Measurements from ENCODE around the gene RIN3. TPM values are rescaled to one million over a fixed set of nuclear protein-coding genes. Genes with fewer than 3 reads are reported as not detected.
A peak's percentile ranks its signal among the peaks of the same experiment; 100 is the strongest.

Gene RIN3
- total RNA-seq, 1 experiment from 2014 or later, result 1.5 TPM

GRCh38 chr14:92481386-92481785 lies 32.2 kb upstream of the RIN3 start:
- H3K4me1 Mint-ChIP-seq, result peaks cover 0 to 7% of the 10 kb centered on the region in 2 experiments; a peak in 2 of 4 replicates
- Histone ChIP-seq H3K18ac (ENCODE audit: insufficient read length, low read depth, low read length) (no peak overlapping the region), H3K56ac (ENCODE audit: insufficient read length, low read depth, low read length) (no peak overlapping the region), H4K8ac (replicated peaks; ENCODE audit: insufficient read length, low read depth, low read length) (no peak overlapping the region), H3K9me3 (ENCODE audit: control insufficient read depth, low read depth, low read length) (no peaks in the 10 kb centered on the region), H3K14ac (ENCODE audit: insufficient read depth, low read length) (no peak overlapping the region), H2BK20ac (ENCODE audit: low read depth, low read length, poor library complexity, severe bottlenecking) (no peak overlapping the region), H3K4me1 (ENCODE audit: insufficient read depth, low read length) (no peaks in the 10 kb centered on the region), H3K79me1 (ENCODE audit: insufficient read depth, low read depth, low read length, poor library complexity, severe bottlenecking) (no peaks in the 10 kb centered on the region), H3K79me2 (ENCODE audit: insufficient read depth, low read length) (no peaks in the 10 kb centered on the region), H2AFZ (ENCODE audit: low read length) (no peak overlapping the region), H2AK5ac (ENCODE audit: insufficient read length, low read length) (no peak overlapping the region), H2BK12ac (ENCODE audit: insufficient read length, low read depth, low read length) (no peak overlapping the region), H3K23me2 (ENCODE audit: insufficient read length, low read depth, low read length, poor library complexity, severe bottlenecking) (no peaks in the 10 kb centered on the region), H3K27ac (ENCODE audit: insufficient read length, low read depth, low read length) (no peak overlapping the region), H3K23ac (ENCODE audit: insufficient read length, low read depth, low read length) (no peak overlapping the region), H4K5ac (ENCODE audit: insufficient read length, low read depth, low read length) (no peak overlapping the region), H2BK15ac (ENCODE audit: low read depth, low read length) (no peak overlapping the region), H2BK5ac (ENCODE audit: insufficient read length, low read length) (no peak overlapping the region), H3K27me3 (ENCODE audit: insufficient read depth, low read length) (no peaks in the 10 kb centered on the region; the same call in 1 of the 2 replicates), H3K4ac (ENCODE audit: low read depth, low read length) (no peak overlapping the region), H3K4me2 (ENCODE audit: insufficient read depth, insufficient read length, low read length) (no peak overlapping the region), H2BK120ac (ENCODE audit: low read depth, low read length, poor library complexity, severe bottlenecking) (no peak overlapping the region), H4K91ac (ENCODE audit: insufficient read length, low read depth, low read length) (no peak overlapping the region), H4K20me1 (ENCODE audit: control insufficient read depth, insufficient read depth, insufficient read length) (no peaks in the 10 kb centered on the region), H3K9ac (ENCODE audit: extremely low read depth, insufficient read length, low read length) (no peak overlapping the region), H3T11ph (ENCODE audit: low read length) (no peak overlapping the region)
- TF ChIP-seq, protein P1, sequence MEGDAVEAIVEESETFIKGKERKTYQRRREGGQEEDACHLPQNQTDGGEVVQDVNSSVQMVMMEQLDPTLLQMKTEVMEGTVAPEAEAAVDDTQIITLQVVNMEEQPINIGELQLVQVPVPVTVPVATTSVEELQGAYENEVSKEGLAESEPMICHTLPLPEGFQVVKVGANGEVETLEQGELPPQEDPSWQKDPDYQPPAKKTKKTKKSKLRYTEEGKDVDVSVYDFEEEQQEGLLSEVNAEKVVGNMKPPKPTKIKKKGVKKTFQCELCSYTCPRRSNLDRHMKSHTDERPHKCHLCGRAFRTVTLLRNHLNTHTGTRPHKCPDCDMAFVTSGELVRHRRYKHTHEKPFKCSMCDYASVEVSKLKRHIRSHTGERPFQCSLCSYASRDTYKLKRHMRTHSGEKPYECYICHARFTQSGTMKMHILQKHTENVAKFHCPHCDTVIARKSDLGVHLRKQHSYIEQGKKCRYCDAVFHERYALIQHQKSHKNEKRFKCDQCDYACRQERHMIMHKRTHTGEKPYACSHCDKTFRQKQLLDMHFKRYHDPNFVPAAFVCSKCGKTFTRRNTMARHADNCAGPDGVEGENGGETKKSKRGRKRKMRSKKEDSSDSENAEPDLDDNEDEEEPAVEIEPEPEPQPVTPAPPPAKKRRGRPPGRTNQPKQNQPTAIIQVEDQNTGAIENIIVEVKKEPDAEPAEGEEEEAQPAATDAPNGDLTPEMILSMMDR (conservative IDR thresholded peaks at IDR 0.05), result peak; percentile 39; the same call in 1 of the 3 replicates
- no peaks in the 10 kb centered on the region for H3K36me3 Mint-ChIP-seq (ENCODE audit: insufficient read depth in 1 of 3, low read depth in 3 of 3)
- no peak overlapping the region for H3K4me3 Mint-ChIP-seq
- peak; percentile 26 for DNase-seq
- no peak overlapping the region for H3K27ac Mint-ChIP-seq
- H3K9me3 Mint-ChIP-seq, result no peaks in the 10 kb centered on the region
- peaks cover 30% of the 10 kb centered on the region for H3K27me3 Mint-ChIP-seq (ENCODE audit: low read depth)
- no CpG with 5 or more reads among the region's 1 CpG for WGBS (ENCODE audit: extremely low coverage, insufficient read length, low lambda C conversion rate)
